Right lobe of liver (tissue), 4 donors: ENCODE data around the gene OSCP1.

Experiments used
- CTCF ChIP-seq, 4 donors: fragments of 200-600 bp in 3 of 4; fragments of 450-650 bp in 1 of 4; IDR thresholded peaks; one replicate each; pipeline versions ENCODE4 v1.5.1 to v1.8.0; 2016 to 2022; ENCODE audit warnings: antibody characterized with exemption in 4 of 4, mild to moderate bottlenecking in 2 of 4
- POLR2A ChIP-seq: fragments of 450-650 bp; IDR thresholded peaks from one replicate; pipeline ENCODE4 v1.6.1; 2017; ENCODE audit warnings: antibody characterized with exemption, mild to moderate bottlenecking
- donor health status: DM: no; HTN: no; CAD: no.
- donor health status: DM: no; HTN: no; CAD: no.
- donor health status: DM: no; HTN: yes; CAD: no.

GRCh38 chr1:36481091-36481490 is 30.8 kb upstream of the OSCP1 start:
- TF ChIP-seq CTCF (IDR thresholded peaks at IDR 0.05), result no peak
- no peak for TF ChIP-seq POLR2A
